ENCODE measurements around the gene HKDC1.

The HKDC1 gene

GRCh38 chr10:69202332-69202731 is 17.8 kb upstream of the HKDC1 start:
- CTCF ChIA-PET, result no interaction called here
- Histone ChIP-seq H3K36me3 (ENCODE audit: control insufficient read depth in 2 of 2, insufficient read depth in 1 of 2, low read length in 2 of 2) (peaks cover 41 to 67% of the 10 kb centered on the region in 2 experiments), H3K9me3 (ENCODE audit: control insufficient read depth, insufficient read depth, low read depth, low read length) (no peaks in the 10 kb centered on the region), H3K4me3 (ENCODE audit: low read depth, low read length) (no peak overlapping the region), H3K4me1 (ENCODE audit: control insufficient read depth, insufficient read depth, low read length) (no peaks in the 10 kb centered on the region), H3K27ac (ENCODE audit: extremely low read depth, low read depth, low read length) (no peak overlapping the region)
- TF ChIP-seq ZNF423 (tag by site-specific recombination; IDR thresholded peaks at IDR 0.05) (no peak), ZNF792 (tag by site-specific recombination; IDR thresholded peaks at IDR 0.05) (no peak), ZNF426 (tag by site-specific recombination; IDR thresholded peaks at IDR 0.05) (no peak)
- POLR2A ChIA-PET, result no interaction called here

- Histone ChIP-seq H3K9me3 (ENCODE audit: control insufficient read depth, insufficient read depth, low read depth, low read length) (no peaks in the 10 kb centered on the region), H3K36me3 (ENCODE audit: control insufficient read depth in 2 of 2, insufficient read depth in 1 of 2, low read length in 2 of 2) (peaks cover 23 to 50% of the 10 kb centered on the region in 2 experiments), H3K27ac (ENCODE audit: extremely low read depth, low read depth, low read length) (no peak overlapping the region), H3K4me1 (ENCODE audit: control insufficient read depth, insufficient read depth, low read length) (0 out of 2 replicates have a peak, but pooled peaks cover 3% of the 10 kb centered on the region), H3K4me3 (ENCODE audit: low read depth, low read length) (no peak overlapping the region)
- ChIA-PET CTCF (interaction anchor here (0.6 kb wide), 1 partner anchor 184 kb away, joined by 6 read pairs; no protein-coding TSS in a partner anchor), POLR2A (no interaction called here)
- TF ChIP-seq ZFP3 (tag by site-specific recombination; IDR thresholded peaks at IDR 0.05; ENCODE audit: low read depth) (no peak), SP7 (tag by site-specific recombination; IDR thresholded peaks at IDR 0.05) (no peak), ZSCAN23 (tag by site-specific recombination; IDR thresholded peaks at IDR 0.05) (no peak), ZNF140 (tag by site-specific recombination; IDR thresholded peaks at IDR 0.05) (no peak), ZNF529 (tag by site-specific recombination; IDR thresholded peaks at IDR 0.05; ENCODE audit: insufficient replicate concordance) (no peak), ZNF175 (tag by site-specific recombination; IDR thresholded peaks at IDR 0.05) (no peak)
Observed at GRCh38 chr10:69208761-69209160, 11.4 kb upstream of the HKDC1 start.

GRCh38 chr10:69209787-69210484 is 10.2 kb upstream of the HKDC1 start:
- TF ChIP-seq YY2 (tag by site-specific recombination; IDR thresholded peaks at IDR 0.05) (no peak), ZFHX2 (tag by site-specific recombination; conservative IDR thresholded peaks at IDR 0.05) (no peak), ZNF155 (tag by site-specific recombination; IDR thresholded peaks at IDR 0.05) (no peak), ZNF785 (tag by site-specific recombination; IDR thresholded peaks at IDR 0.05) (no peak), SP3 (tag by site-specific recombination; IDR thresholded peaks at IDR 0.05) (no peak), ZNF521 (tag by site-specific recombination; IDR thresholded peaks at IDR 0.05) (no peak), HOXD13 (CRISPR knock-in tag; IDR thresholded peaks at IDR 0.05; ENCODE audit: borderline replicate concordance) (no peak), ZNF555 (tag by site-specific recombination; conservative IDR thresholded peaks at IDR 0.05) (no peak), ZNF10 (tag by site-specific recombination; IDR thresholded peaks at IDR 0.05) (no peak), MEIS1 (CRISPR knock-in tag; IDR thresholded peaks at IDR 0.05; ENCODE audit: borderline replicate concordance) (no peak), SCRT1 (tag by site-specific recombination; IDR thresholded peaks at IDR 0.05; ENCODE audit: borderline replicate concordance) (no peak), INSM2 (tag by site-specific recombination; IDR thresholded peaks at IDR 0.05) (no peak)
- 0 out of 2 replicates have a peak, but pooled peaks cover 7% of the 10 kb centered on the region for H3K4me1 ChIP-seq (ENCODE audit: control insufficient read depth, insufficient read depth, low read length)
- H3K9me3 ChIP-seq (ENCODE audit: control insufficient read depth, insufficient read depth, low read depth, low read length), result no peaks in the 10 kb centered on the region
- H3K4me3 ChIP-seq (ENCODE audit: low read depth, low read length), result no peak overlapping the region
- CTCF ChIA-PET, result interaction anchor here (0.7 kb wide), 1 partner anchor 197 kb away, joined by 3 read pairs; no protein-coding TSS in a partner anchor
- H3K27ac ChIP-seq (ENCODE audit: extremely low read depth, low read depth, low read length), result no peak overlapping the region
- POLR2A ChIA-PET, result no interaction called here
- H3K36me3 ChIP-seq (ENCODE audit: control insufficient read depth in 2 of 2, insufficient read depth in 1 of 2, low read length in 2 of 2), result peaks cover 11 to 39% of the 10 kb centered on the region in 2 experiments
